Thoracic aorta (tissue), 2 donors: ENCODE measurements around the gene TRPT1. TPM values are rescaled to one million over a fixed set of nuclear protein-coding genes. Genes with fewer than 3 reads are reported as not detected.

Experiments used
- ATAC-seq: fragments of 150-250 bp; one replicate; pipeline ENCODE4 v1.8.0; 2017; ENCODE audit warnings: low read depth; ENCODE audit not compliant: insufficient number of reproducible peaks, low FRiP score
- DNase-seq: peaks from one replicate; pipeline ENCODE4 v3.0.0-alpha.2; 2020; ENCODE audit warnings: low spot score
- H3K27ac ChIP-seq, 2 donors: fragments of 200-600 bp; sonication (generic); 1 replicate in 1 of 2; 2 replicates in 1 of 2; pipeline ENCODE4 v1.5.1; 2016; ENCODE audit warnings: mild to moderate bottlenecking in 2 of 2, moderate library complexity in 2 of 2
- H3K27me3 ChIP-seq: fragments of 200-600 bp; sonication (generic); replicated peaks from 2 replicates; pipeline ENCODE4 v1.6.0; 2016; ENCODE audit warnings: mild to moderate bottlenecking; ENCODE audit not compliant: insufficient read depth
- H3K36me3 ChIP-seq: fragments of 200-600 bp; sonication (generic); one replicate; pipeline ENCODE4 v1.5.1; 2016
- H3K4me1 ChIP-seq, 2 donors: fragments of 200-600 bp; sonication (generic); 1 replicate in 1 of 2; 2 replicates in 1 of 2; pipeline versions ENCODE4 v1.5.1 to v1.6.0; 2016; ENCODE audit warnings: low read depth in 2 of 2, mild to moderate bottlenecking in 1 of 2; ENCODE audit not compliant: control insufficient read depth in 1 of 2
- H3K4me3 ChIP-seq: fragments of 200-600 bp; sonication (generic); 2 replicates; pipeline ENCODE4 v1.5.1; 2016; ENCODE audit warnings: mild to moderate bottlenecking
- H3K9me3 ChIP-seq: fragments of 200-600 bp; sonication (generic); 2 replicates; pipeline ENCODE4 v1.5.1; 2016
- CTCF ChIP-seq: fragments of 200-600 bp; sonication (generic); IDR thresholded peaks from one replicate; pipeline ENCODE4 v1.5.1; 2019; ENCODE audit warnings: antibody characterized with exemption
- total RNA-seq, 2 donors: library from RNA; depleted of rRNA; stranded (reverse); fragments of >200 nt; gene quantifications; one replicate each; pipeline versions ENCODE4 v1.1.0 to v1.2.3, GENCODE V29; 2016

The TRPT1 gene
- total RNA-seq, 2 donors from 2014 or later = 67.2 to 95.3 TPM

GRCh38 chr11:64261556-64262080 lies 35.6 kb upstream of the TRPT1 start:
- no peaks in the 10 kb centered on the region for H3K27me3 ChIP-seq
- no peak for ATAC-seq
- TF ChIP-seq CTCF = no peak
- no peak for DNase-seq
- no peak overlapping the region for H3K4me3 ChIP-seq
- peaks cover 68% of the 10 kb centered on the region for H3K36me3 ChIP-seq
- no peaks in the 10 kb centered on the region for H3K4me1 ChIP-seq
- no peaks in the 10 kb centered on the region for H3K9me3 ChIP-seq
- H3K27ac ChIP-seq = no peak overlapping the region

GRCh38 chr11:64260147-64260708 lies 34.2 kb upstream of the TRPT1 start:
- TF ChIP-seq CTCF = no peak

GRCh38 chr11:64259533-64260067 lies 33.6 kb upstream of the TRPT1 start:
- H3K27me3 ChIP-seq = no peaks in the 10 kb centered on the region
- TF ChIP-seq CTCF = no peak
- H3K36me3 ChIP-seq = peaks cover 67% of the 10 kb centered on the region
- H3K4me1 ChIP-seq = no peaks in the 10 kb centered on the region
- H3K9me3 ChIP-seq = no peaks in the 10 kb centered on the region
- DNase-seq (no peak), ATAC-seq (no peak)
- H3K4me3 ChIP-seq = no peak overlapping the region
- no peak overlapping the region for H3K27ac ChIP-seq

More at GRCh38 chr11:64260147-64260708, 34.2 kb upstream of the TRPT1 start:
- DNase-seq (no peak), ATAC-seq (no peak)
- no peak overlapping the region for H3K4me3 ChIP-seq
- no peaks in the 10 kb centered on the region for H3K27me3 ChIP-seq
- no peak overlapping the region for H3K27ac ChIP-seq
- no peaks in the 10 kb centered on the region for H3K4me1 ChIP-seq
- peaks cover 68% of the 10 kb centered on the region for H3K36me3 ChIP-seq
- no peaks in the 10 kb centered on the region for H3K9me3 ChIP-seq

- no peaks in the 10 kb centered on the region for H3K9me3 ChIP-seq
- DNase-seq (no peak), ATAC-seq (no peak)
- H3K36me3 ChIP-seq = peaks cover 62% of the 10 kb centered on the region
- H3K4me3 ChIP-seq = no peak overlapping the region
- H3K4me1 ChIP-seq = no peaks in the 10 kb centered on the region
- TF ChIP-seq CTCF = no peak
- H3K27ac ChIP-seq = no peak overlapping the region
- H3K27me3 ChIP-seq = no peaks in the 10 kb centered on the region
Observed at GRCh38 chr11:64258946-64259532, 33.1 kb upstream of the TRPT1 start.

- DNase-seq (no peak), ATAC-seq (no peak)
- no peaks in the 10 kb centered on the region for H3K9me3 ChIP-seq
- peaks cover 56% of the 10 kb centered on the region for H3K36me3 ChIP-seq
- no peak overlapping the region for H3K4me3 ChIP-seq
- peaks cover under 1 to 6% of the 10 kb centered on the region in 2 donors for H3K4me1 ChIP-seq
- no peak overlapping the region for H3K27ac ChIP-seq
- H3K27me3 ChIP-seq = no peaks in the 10 kb centered on the region
- TF ChIP-seq CTCF = no peak
Observed at GRCh38 chr11:64258356-64258755, 32.4 kb upstream of the TRPT1 start.
